Myocyte (in vitro differentiated cells): ENCODE measurements around the gene IL37. TPM values are rescaled to one million over a fixed set of nuclear protein-coding genes. Genes with fewer than 3 reads are reported as not detected.
"Not testable (repeated sequence)": the region's sequence is repeated elsewhere in the genome, so short reads cannot be mapped to it uniquely, and the experiment has no call there.

Source experiments
- DNase-seq: peaks from one replicate; pipeline ENCODE4 v3.0.0-alpha.2; 2012; ENCODE audit warnings: low read depth
- total RNA-seq: library from RNA; depleted of rRNA; stranded (reverse); fragments of >200 nt; gene quantifications from 2 replicates; pipeline ENCODE4 v1.2.3, GENCODE V29; 2014

Gene IL37
- total RNA-seq, 1 donor from 2014 or later: not detected

GRCh38 chr2:112920923-112921532 lies 10.1 kb downstream of the IL37 start:
- no peak for DNase-seq

- no peak for DNase-seq
Observed at GRCh38 chr2:112921982-112922381, 11.0 kb downstream of the IL37 start.

GRCh38 chr2:112923237-112923966 lies 12.4 kb downstream of the IL37 start:
- DNase-seq: no peak

GRCh38 chr2:112923967-112924338 lies 13.0 kb downstream of the IL37 start:
- no peak for DNase-seq

- DNase-seq: no peak
Observed at GRCh38 chr2:112924360-112924759, 13.4 kb downstream of the IL37 start.

GRCh38 chr2:112924821-112925220 lies 13.9 kb downstream of the IL37 start:
- DNase-seq: no peak

- no peak for DNase-seq
Observed at GRCh38 chr2:112926707-112927106, 15.7 kb downstream of the IL37 start.

GRCh38 chr2:112927745-112928144 lies 16.8 kb downstream of the IL37 start:
- no peak for DNase-seq

- no peak for DNase-seq
Observed at GRCh38 chr2:112933261-112933660, 22.3 kb downstream of the IL37 start.

GRCh38 chr2:112934117-112934516 lies 23.2 kb downstream of the IL37 start:
- DNase-seq: not testable (repeated sequence)

GRCh38 chr2:112936927-112937232 lies 25.9 kb downstream of the IL37 start:
- no peak for DNase-seq

GRCh38 chr2:112938904-112939303 lies 27.9 kb downstream of the IL37 start:
- DNase-seq: peak; percentile 28

GRCh38 chr2:112939425-112939824 lies 28.5 kb downstream of the IL37 start:
- no peak for DNase-seq

GRCh38 chr2:112940859-112941625 lies 30.1 kb downstream of the IL37 start:
- DNase-seq: no peak

- peak; percentile 76 for DNase-seq
Observed at GRCh38 chr2:112941753-112942653, 31.0 kb downstream of the IL37 start.

- DNase-seq: no peak
Observed at GRCh38 chr2:112942654-112943002, 31.7 kb downstream of the IL37 start.

GRCh38 chr2:112944971-112945370 lies 34.0 kb downstream of the IL37 start:
- DNase-seq: no peak

- peak; percentile 10 for DNase-seq
Observed at GRCh38 chr2:112946086-112946485, 35.1 kb downstream of the IL37 start.

GRCh38 chr2:112947374-112947773 lies 36.4 kb downstream of the IL37 start:
- no peak for DNase-seq

- no peak for DNase-seq
Observed at GRCh38 chr2:112949456-112949855, 38.5 kb downstream of the IL37 start.

GRCh38 chr2:112954364-112954763 lies 43.4 kb downstream of the IL37 start:
- no peak for DNase-seq

- DNase-seq: no peak
Observed at GRCh38 chr2:112957511-112957910, 46.5 kb downstream of the IL37 start.
